Activated T-cell treated with anti-CD3 and anti-CD28 coated beads for 48 hours (primary cell): Measurements from ENCODE around the gene MRTFA.

Experiments
- DNase-seq: peaks from one replicate; pipeline ENCODE4 v3.0.0-alpha.2; 2020; ENCODE audit warnings: low read depth

The MRTFA gene

GRCh38 chr22:40463683-40464082 lies 172.8 kb downstream of the MRTFA start:
- DNase-seq = peak; percentile 5

- DNase-seq = peak; percentile 32
Observed at GRCh38 chr22:40463017-40463631, 173.4 kb downstream of the MRTFA start.

GRCh38 chr22:40462195-40462984 lies 174.1 kb downstream of the MRTFA start:
- DNase-seq = peak; percentile 22

GRCh38 chr22:40453671-40454070 lies 182.8 kb downstream of the MRTFA start:
- DNase-seq = no peak

- no peak for DNase-seq
Observed at GRCh38 chr22:40452730-40453487, 183.6 kb downstream of the MRTFA start.

- DNase-seq = no peak
Observed at GRCh38 chr22:40451210-40451609, 185.3 kb downstream of the MRTFA start.

GRCh38 chr22:40450616-40451015 lies 185.9 kb downstream of the MRTFA start:
- DNase-seq = no peak

GRCh38 chr22:40449676-40450035 lies 186.9 kb downstream of the MRTFA start:
- no peak for DNase-seq

- DNase-seq = no peak
Observed at GRCh38 chr22:40446203-40446602, 190.3 kb downstream of the MRTFA start.

- DNase-seq = no peak
Observed at GRCh38 chr22:40444178-40444831, 192.2 kb downstream of the MRTFA start.

- no peak for DNase-seq
Observed at GRCh38 chr22:40443732-40444131, 192.8 kb downstream of the MRTFA start.

- no peak for DNase-seq
Observed at GRCh38 chr22:40441761-40442390, 194.6 kb downstream of the MRTFA start.

GRCh38 chr22:40436505-40437431 lies 199.8 kb downstream of the MRTFA start:
- DNase-seq = no peak

GRCh38 chr22:40434745-40435144 lies 201.8 kb downstream of the MRTFA start:
- DNase-seq = no peak

- no peak for DNase-seq
Observed at GRCh38 chr22:40434106-40434505, 202.4 kb downstream of the MRTFA start.

- DNase-seq = no peak
Observed at GRCh38 chr22:40433416-40434090, 203.0 kb downstream of the MRTFA start.

GRCh38 chr22:40432625-40433024 lies 203.9 kb downstream of the MRTFA start:
- DNase-seq = no peak

GRCh38 chr22:40432157-40432556 lies 204.4 kb downstream of the MRTFA start:
- no peak for DNase-seq

- no peak for DNase-seq
Observed at GRCh38 chr22:40430991-40431390, 205.5 kb downstream of the MRTFA start.

- DNase-seq = no peak
Observed at GRCh38 chr22:40429481-40429880, 207.0 kb downstream of the MRTFA start.
